GM12872 (cell line): ENCODE measurements around the gene KRT36.

Experiments
- TF ChIP-seq, protein P1 (sequence below): IDR thresholded peaks from 3 replicates; pipeline ENCODE4 v1.5.1; 2011; ENCODE audit warnings: low read depth, mild to moderate bottlenecking, low read length, moderate library complexity; ENCODE audit not compliant: insufficient read depth

Gene KRT36

DNA sequence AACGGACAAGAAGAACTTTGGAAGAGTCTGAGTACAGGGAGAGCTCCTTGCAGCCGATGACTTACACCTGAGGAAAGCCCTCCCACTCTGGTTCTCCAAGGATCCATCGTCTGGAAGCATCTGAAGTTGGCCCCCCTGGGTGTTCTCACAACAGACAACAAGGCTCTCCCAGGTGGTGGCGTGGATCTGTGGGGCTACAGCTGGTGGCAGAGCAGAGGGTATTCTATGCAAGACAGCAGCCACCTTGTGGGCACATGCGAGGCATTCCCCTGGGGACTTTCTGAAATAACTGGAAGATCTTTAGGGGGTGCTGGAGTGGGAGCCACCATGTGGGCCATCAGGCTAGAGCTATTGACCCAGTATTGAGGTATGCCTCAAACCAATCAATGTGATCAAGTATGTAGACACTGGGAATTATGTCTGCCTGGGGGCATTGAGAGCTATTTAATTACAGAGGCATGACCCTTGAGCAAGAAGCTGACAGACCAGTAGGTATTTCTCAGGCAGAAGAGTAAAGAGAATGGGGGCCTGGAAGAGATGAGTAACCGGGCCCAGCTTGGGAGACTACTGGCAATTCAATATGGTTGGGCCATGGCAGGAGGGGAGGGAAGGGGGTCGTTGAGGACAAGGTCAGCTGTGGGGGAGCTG lies 45.3 kb upstream of the KRT36 start:
- TF ChIP-seq, protein P1, sequence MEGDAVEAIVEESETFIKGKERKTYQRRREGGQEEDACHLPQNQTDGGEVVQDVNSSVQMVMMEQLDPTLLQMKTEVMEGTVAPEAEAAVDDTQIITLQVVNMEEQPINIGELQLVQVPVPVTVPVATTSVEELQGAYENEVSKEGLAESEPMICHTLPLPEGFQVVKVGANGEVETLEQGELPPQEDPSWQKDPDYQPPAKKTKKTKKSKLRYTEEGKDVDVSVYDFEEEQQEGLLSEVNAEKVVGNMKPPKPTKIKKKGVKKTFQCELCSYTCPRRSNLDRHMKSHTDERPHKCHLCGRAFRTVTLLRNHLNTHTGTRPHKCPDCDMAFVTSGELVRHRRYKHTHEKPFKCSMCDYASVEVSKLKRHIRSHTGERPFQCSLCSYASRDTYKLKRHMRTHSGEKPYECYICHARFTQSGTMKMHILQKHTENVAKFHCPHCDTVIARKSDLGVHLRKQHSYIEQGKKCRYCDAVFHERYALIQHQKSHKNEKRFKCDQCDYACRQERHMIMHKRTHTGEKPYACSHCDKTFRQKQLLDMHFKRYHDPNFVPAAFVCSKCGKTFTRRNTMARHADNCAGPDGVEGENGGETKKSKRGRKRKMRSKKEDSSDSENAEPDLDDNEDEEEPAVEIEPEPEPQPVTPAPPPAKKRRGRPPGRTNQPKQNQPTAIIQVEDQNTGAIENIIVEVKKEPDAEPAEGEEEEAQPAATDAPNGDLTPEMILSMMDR, result no peak

DNA sequence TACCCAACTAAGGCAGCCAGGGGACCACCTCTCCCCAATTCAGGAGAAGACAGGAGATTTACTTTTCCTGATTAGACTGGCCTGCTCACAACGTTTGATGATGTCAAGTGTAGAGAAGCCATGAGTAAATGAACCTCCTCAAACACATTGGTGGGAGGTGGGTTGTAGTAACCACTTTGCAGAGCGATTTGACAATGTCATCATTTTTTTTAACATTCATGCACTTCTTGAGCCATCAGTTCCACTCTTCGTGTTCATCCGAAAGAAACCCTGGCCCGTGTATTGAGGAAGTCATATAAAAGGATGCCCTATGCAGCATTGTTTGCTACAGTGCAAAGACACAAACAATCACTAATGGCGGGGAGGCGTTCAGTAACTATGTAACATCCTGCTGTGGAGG lies 43.9 kb upstream of the KRT36 start:
- TF ChIP-seq, protein P1, result no peak

- TF ChIP-seq, protein P1, result no peak
Observed at GRCh38 chr17:41532947-41533570, 43.3 kb upstream of the KRT36 start.

DNA sequence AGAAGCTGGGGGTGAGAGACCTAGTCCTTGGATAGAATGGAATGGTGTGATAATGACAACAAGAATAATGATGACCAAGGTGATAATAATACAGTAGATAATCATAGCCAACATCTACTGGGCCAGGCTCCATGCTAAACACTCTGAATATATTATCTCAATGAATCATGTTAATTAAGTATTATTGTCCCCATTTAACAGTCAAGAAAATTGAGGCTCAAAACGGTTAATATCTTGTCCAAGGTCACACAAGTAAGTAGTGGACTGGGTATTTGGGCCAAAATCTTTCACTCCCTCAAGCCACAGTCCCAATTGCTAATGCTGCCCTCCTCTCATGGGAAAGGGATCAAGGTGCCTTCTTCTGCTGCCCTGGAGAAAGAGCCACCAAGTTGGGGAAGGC lies 42.3 kb upstream of the KRT36 start:
- TF ChIP-seq, protein P1, result no peak

- TF ChIP-seq, protein P1, result no peak
Observed at GRCh38 chr17:41530062-41531048, 40.6 kb upstream of the KRT36 start.

DNA sequence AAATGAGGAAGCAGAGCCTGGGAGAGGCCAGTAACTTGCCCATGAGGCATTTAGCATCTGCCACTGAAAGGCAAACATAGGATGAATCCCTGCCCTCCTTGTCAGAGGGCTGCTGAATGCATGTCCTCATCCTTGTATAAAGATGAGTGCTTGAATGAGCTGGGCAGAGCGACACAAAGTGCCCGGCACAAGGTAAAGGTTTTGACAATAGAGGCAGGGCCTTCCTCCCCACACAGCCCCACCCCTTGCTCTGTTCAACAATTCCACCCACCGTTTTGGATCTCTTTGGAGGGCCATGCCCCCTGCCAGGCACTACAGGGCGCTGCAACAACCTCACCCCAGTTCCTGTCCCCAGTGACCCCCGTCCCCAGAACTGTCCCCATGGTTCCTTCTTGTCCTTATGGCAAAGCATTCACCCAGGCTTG lies 39.8 kb upstream of the KRT36 start:
- TF ChIP-seq, protein P1, result no peak

DNA sequence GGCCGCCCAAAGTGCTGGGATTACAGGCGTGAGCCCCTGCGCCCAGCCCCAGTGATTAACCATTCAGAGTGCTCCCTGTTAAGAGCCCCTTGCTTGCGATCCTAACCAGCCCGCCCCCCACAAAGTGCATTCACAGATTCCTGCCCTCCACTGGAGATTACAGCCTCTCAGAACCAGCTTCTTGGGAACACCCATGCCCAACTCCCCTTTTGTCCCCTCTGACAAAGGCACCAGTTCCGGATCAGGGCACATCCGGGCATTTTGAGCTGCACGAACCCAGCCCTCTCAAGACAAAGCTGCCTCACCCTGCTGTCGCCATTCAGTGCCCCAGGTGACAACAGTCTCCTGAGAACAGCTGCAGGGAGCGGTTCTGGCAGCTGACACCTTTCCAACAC lies 39.2 kb upstream of the KRT36 start:
- TF ChIP-seq, protein P1, result no peak
